ENCODE results near the gene IGF2BP2.

- TF ChIP-seq REPIN1 (CRISPR knock-in tag; IDR thresholded peaks at IDR 0.05; ENCODE audit: borderline replicate concordance, low read depth) (no peak), SRSF9 (IDR thresholded peaks at IDR 0.05; ENCODE audit: borderline replicate concordance, insufficient read depth, low read depth, low read length, poor library complexity, severe bottlenecking) (no peak)
Measured at GRCh38 chr3:185647880-185648210, 177.0 kb downstream of the IGF2BP2 start.
